Activated CD8-positive, alpha-beta memory T cell treated with anti-CD3 and anti-CD28 coated beads for 48 hours (primary cell): ENCODE measurements around the gene MVD.

Experiments
- DNase-seq, 3 experiments: peaks; one replicate each; pipeline ENCODE4 v3.0.0-alpha.2; 2020; ENCODE audit warnings: low read depth in 2 of 3, low spot score in 2 of 3

Gene MVD

DNA sequence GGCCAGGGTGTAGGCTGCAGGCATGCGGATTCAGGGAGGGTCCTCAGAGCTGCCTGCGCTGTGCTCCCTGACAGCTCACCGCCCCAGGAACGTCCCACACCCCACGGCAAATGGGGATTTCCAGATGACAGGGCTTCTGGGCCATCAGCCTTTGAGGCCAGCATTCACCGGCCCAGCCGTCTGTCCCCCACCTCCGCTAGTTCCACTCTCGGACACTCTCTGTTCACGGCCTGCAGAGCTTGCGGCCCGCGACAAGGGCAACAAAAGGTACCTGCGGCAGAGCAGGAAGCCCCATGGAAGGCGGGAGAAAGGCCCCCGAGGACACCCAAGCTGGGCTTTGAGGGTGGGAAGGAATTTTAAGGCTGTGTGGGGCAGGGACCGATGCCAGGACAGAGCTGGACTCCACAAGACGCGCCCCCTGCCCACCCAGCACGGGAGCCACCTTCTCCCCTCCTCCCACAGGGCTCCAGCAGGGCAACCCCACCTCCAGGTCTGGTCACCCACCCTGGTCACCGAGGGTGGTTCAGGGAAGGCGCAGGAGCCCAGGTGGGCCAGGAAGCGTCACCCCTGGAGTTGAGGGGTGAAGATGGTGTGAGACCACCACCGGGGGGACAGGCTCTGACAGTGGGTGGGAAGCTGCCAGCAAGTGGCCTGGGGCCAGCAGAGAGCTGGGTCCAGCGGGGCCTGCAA, 6.5 kb downstream of the MVD start:
- no peak for DNase-seq

DNA sequence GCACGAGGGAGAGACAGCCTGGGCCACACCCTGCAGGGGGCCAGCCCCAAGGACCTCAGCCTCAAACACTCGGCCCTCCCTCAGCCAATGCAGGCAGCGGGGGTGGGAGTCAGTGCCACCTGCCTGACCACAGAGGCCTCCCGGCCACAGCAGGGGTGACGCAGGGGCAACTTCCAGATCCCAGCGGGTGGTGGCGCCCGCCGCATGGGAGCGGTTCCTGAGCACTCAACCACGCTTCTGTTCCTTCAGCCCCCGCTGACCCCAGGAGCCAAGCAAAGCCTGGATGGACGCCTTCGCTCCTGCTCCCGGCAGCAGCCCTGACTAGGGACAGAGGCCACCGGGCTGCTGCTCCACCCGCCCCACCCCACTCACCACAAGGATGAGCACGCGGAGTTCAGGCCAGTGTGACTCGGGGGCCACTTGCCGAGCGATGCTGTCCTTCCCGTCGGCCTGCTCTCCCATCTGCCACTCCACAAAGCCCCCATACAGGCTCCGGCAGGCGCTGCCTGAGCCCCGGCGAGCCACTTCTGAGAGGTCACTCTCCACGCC, 7.1 kb downstream of the MVD start:
- DNase-seq: no peak

DNA sequence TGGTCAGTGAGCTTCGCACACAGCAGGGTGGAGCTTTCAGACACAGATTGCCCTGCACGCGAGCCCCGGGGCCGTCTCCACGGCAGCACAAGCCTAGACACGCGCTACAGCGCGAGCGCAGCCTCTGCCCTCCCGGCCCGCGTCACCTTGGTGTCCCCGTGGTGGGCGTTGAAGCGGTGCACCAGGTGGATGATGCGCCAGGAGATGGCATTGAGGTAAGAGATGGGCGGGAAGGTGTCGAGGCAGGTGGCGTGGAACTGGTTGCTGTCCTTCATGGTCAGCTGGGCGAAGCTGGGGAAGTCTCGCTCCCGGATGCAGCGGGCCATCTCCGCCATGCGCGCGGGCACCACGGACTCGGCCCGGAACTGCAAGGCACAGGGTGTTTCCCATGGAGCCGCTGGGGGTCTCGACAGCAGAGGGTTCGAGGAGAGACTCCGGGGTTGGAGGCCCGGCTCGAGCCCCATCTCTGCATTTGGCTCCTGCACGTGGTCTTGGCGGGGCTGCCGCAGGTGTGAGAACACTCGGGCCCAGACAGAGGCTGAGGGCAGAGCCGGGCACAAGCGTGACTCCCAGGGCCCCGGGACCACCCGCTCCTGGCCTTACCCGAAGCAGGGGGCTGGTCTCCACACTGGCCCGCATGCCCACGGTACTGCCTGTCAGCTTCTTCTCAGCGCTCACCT, 7.7 kb downstream of the MVD start:
- no peak for DNase-seq

DNA sequence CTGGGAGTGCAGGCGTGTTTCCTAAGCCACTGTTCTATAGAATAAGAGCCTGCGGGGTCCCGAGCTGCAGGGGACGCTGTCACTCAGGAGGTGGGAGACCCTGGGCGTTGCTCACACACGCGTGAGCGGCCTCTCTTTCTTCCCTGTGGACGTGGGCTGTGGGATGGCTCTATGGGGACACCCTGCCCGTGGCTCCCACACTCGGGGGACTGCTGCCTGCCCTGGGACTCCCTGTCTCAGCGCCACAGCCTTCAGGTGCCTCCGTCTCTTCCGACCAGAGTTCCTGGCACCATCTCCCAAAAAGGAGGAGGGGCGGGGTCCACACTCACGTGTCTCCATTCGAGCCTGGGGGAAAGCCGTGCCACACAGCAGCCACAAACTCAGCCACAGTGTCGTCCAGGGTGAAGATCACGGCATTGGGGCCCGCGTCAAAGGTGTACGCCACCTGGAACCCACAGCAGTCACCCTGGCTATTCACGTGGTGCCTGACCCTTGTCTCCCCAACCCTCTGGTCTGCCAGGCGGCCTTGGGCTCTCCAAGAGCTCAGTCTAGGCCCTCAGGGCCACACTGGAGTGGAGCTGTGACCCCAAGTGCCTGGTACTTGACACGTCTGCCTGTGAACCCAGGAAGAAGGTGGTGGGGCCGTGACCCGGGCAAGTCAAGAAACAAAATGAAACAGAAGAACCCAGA, 8.4 kb downstream of the MVD start:
- DNase-seq: no peak

DNA sequence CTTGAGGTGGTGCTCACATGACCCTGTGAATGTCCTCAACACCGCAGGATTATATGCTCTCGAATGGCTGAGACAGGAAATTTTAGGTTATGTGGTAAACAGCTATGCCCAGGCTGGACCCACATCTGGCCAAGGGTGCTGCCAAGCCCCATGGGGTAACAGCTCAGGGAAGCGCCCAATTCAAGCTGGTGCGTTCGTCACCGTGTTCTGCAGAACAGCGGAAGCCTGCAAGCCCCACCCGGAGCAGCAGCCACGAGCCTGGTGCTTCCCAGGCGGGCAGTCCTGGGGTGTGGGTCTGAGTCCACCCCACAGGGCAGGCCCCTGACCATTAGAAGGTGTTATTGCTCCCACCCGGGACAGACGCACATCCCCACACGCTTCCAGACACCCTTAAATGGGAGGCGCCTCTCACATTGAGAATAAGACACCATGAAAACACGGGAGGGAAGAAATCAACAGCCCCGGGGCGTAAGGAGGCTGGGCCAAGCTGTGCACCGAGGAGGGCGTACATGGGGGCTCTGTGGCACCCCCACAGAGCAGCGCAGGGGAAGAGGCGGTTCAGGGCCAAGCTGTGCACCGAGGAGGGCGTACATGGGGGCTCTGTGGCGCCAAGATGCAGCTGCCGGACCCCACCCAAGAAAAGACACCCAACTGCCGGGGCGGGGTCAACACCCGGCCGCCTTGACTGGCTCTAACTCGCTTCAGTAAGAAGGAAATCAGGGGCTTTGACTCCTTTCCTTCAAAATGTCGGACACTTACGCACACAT, 9.1 kb downstream of the MVD start:
- no peak for DNase-seq

DNA sequence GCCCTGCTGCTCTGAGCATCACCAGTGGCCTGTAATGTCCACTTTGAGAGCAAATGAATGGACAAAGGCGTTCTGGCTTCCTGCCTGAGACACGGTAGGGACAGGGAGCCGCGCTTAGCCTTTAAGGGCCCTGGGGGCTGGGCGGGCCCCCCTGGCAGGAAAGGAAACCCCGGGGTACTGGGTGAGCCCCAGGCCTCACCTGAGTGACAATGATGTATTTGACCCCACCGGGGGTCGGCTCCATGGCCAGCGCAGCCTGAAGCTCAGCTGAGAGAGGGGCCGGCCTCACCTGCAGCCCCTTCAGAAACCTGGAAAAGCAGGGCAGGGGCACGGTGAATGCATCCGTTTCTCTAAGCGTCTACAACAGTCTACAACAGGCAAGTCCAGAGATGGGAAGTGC, 9.8 kb downstream of the MVD start:
- DNase-seq: no peak

DNA sequence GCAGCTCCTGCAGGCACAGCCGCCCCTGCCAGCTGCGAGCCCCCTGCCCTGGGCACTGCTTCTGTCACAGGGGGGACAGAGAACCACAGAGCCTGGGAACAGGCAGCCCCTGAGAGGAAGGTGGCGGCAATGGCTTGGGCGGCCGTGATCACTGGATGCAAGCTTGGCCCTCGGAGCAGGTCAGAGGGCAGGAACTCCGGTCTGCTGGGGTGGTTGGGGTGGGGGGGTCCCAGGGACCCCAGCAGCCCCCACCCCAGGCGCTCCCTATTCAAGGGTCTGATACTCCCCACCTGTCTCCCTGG, 10.2 kb downstream of the MVD start:
- DNase-seq: no peak

DNA sequence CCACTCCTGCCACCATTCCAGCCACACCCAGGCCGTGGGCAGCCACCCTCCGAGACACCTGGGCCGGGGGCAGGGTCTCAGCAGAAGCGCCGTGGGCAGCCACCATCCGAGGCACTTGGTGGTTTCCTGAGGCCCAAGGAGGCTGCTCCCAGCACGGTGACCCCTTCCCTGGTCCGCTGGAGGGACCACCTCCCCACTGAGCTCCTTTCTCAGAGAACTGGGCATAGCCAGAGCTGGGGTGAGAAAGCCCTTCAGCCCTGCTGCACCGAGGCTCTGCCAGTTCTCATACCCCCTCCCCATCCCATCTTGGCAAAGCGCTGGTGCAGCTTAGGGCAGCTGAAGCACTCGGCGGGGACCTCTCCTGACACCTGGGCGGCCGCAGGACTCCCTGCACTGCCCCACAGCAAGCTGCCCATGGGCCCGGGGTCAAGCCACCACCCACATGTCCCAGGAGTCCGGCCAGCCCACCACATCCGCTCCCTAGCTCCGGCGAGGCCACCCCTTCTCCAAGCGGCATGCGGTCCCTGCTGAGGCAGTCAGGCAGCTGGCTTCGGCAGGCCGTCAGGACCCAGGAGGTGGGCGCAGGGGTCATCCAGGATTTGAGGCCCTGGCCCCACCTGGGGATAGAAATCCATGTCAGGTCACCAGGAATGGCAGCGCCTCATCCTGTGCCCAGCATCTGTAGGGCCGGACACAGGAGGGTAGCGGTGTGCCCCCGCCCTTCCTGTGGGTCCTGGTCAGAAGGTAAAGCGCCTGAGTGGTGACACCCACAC, 10.7 kb downstream of the MVD start:
- no peak for DNase-seq

DNA sequence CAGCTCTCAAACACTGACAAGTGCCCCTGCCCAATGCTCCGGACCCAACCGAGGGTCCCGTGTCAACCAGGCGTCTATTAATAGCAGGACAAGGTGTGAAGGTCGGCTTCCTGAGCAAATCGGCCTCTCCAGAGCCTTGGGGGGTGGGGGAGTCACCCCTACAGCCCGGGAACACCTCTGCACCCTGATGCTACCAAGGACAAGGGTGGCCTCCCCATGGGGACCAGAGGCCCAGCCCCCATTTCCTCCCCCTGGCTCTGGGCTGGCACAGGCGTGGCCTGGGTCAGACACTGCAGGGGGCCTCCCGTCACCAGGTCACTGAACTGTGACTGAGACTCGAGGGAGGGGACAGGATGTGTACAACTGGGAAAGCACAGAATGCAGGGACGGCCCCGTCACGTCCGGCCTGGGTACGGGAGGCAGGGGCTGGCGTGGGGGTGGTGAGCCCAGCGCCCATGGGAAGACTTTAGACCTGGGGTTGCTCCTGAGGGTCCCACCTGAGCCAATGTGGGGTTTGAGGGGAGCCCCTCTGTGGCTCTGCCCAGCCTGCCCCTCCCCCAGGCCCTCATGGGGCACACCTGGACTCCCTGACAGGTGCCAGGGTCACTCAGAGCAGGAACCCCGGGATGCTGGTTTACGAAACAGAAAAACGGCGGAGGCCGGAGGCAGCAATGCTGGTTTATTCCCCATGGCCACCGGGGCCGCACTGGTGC, 11.5 kb downstream of the MVD start:
- peak in 2 of 3 experiments; percentile 53 to 72 for DNase-seq

DNA sequence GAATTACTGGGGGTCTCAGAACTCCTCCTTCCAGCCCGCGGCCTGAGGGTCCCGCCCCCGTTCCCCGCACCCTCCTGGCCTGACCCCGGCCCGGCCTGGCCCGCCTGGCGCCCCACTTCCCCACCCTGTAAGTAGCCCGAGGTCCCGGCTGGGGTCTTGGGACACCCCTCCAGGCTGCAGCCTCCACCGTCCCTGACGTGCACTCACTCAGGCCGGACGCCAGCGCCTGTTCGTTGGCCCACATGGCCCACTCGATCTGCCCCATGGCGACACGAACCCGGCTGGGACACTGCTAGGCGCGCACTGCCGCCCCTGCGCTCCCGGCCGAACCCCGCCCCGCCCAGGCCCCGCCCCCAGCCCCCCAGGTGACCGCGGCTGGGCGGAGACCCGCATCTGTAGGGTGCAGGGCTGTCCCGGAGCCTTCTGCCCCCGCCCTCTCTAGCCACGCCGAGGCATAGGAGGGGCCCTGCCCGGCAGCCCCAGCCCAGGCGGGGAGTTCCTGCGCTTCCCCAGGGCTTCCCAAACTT, 12.1 kb downstream of the MVD start, which contains the start of gene CYBA:
Gene CYBA, minus strand, starts transcription at position 305 of the 527 bp plus-strand sequence. Its CDS starts 40 bp downstream, at position 265.
- peak; percentile 65 to 83 (median 66) for DNase-seq

DNA sequence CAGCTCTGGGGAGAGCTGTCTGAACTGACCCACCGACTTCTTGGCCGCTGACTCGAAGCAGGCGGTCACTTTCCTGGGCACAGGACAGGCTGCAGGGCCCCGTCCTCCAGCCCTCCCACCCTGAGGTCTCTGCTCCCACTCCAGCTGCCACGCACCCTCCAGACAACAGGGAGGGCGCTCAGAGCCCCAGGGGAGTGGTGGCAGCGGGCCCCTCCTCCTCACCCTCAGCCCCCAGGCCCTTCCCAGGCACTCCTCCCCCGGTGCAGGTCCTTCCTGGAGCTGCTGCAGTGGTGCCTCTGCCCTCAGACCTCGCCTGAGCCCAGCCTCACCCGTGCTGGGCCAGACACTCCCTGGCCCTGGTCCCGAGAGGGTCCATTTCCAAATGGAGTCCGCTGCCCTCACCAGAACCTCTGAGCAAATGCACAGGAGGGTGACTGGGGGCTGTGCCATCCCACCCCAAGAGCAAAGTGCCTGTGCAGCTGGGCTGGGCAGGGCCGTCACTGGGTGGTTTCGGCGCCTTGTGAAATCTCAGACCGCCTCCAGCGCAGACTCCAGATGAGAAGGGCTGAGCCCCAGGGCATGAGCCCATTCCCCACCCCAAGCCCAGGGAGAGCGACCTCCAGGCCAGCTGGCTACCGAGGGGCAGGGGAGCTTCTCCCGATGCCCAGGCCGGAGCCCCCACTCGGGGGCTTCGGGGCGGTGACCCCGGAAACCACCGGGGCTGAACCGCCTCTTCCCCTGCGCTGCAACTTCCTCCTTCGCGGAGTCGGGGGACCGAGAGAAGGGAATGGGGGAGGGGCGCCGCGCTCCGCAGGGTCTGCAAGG, 12.8 kb downstream of the MVD start:
- no peak for DNase-seq

DNA sequence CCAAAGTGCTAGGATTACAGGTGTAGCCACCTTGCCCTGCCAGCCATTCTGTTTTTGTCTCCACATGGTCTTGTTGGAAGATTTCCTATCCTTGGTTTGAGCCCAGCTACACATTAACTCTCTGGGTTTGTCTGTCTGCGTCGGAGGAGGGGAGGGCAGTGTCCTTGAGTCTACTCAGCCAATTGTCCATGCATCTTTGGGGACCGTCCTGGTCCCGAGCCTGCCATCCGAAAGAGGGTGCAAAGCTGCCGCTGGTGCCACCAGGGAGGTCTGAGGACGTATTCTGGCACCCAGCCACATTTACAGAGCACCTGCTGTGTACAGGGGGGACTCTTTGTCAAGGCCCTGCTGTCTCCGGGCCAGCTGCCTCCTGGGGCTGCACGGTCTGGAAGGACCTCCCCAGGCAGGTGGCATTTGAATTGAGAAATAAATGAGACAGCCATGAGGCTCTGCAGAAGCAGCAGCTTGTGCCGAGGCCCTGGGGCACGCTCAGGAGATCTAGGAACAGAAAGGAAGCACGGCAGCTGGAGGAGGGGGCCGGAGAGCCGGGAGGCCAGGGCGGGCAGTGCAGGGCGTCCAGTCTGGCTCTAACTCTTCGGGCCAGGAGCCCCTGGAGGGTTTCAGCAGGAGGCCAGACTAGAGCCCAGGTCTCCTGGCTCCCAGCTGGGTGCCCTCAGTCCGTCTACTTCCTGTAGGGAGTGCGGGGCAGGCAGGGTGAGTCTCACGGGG, 13.5 kb downstream of the MVD start:
- no peak for DNase-seq

DNA sequence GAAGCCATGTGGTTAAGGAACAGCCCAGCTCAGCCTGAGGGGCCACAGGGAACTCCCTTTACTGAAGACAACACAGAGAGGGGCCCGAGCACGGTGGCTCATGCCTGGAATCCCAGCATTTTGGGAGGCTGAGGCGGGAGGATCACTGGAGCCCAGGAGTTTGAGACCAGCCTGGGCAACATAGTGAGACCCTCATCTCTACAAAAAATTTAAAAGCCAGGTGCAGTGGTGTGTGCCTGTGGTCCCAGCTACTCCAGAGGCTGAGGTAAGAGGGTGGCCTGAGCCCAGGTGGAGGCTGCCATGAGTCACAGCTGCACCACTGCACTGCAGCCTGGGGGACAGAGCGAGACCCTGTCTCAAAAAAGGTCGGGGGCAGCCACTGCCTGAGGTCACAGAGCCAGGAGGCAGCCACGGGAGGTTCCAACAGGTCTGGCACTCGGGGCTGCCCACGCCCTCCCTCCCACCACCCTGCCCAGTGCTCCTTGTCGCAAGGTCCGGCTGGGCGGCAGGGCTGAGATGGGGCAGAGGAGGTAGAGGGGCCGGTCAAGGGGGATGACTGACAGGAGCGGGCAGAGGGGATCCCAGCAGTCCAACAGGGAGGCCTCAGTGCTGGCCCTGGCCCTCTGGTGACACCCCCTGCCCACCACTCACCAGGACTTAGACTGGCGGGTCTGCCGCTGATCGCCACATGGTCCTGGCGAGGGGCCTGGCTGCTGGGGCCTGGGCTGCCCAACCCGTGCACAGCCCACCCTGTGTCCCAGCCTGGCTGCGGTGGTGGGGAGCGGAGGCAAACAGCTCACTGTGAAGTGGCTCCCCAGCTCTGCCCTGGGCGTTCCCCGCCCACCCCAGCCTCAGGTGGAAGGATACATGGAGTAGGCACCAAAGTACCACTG, 15.5 kb downstream of the MVD start:
- no peak for DNase-seq

DNA sequence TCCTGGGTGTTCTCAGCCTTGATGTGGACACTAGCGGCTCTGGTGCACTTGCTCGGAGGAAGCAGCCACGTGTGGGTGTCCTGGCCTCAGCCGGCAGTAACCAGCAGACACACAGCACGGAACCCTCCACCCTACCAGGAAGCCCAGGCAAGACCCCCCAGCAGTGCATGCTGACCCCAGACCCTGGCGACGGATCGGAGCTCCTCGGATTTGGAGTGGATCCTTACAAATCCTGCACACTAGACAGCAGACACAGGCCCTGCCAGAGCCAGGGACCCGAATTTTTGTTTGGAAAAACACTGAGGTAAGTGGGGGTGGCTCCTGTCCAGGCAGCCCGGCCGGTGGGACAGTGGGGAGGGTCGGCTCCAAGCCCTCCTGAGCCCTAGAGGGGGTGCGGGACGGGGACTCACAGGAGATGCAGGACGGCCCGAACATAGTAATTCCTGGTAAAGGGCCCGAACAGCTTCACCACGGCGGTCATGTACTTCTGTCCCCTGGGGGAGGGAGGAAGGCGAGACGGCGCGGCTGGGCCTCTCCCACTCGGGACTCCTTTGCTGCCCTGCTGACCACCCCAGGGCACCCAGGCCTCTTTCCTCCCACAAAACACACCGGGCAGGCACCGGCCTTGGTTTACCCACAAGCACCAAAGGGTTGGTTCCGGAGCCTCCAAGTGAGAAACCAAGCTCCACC, 16.4 kb downstream of the MVD start:
- no peak for DNase-seq

DNA sequence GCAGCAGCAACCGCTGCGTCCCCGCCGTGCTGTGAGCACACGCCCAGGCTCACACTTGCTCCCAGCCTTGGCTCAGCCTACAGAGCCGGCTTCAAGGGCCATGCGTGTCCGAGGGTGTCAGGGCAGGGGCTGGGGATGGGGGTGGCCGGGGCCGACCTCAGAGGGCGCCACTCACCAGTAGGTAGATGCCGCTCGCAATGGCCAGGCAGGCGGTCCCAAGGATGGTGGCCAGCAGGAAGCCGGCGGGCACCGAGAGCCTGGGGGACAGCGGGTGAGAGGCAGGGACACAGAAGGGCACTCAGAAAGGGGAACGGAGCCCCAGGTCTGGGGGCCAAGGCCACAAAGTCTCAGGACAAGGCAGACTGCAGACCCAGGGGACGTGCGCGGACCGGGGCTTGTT, 16.9 kb downstream of the MVD start:
- DNase-seq: no peak

DNA sequence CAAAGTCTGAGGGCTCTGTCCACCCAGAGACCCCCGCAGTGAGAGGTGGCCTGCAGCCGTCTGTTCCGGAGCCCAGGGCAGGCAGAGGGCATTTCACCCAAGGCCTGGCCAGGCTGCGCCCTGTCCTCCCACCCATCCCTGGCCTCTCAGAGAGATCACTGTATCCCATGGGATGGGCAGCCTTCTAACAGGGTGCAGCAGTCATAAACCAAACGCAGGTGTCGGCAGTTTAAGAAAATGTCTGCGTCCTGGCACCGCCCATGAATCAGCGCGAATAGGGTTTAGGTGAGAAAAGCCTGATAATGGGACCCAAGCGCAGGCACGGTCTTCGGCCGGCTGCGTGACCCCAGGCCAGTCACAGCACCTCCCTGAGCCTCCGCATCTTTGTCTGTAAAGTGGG, 17.4 kb downstream of the MVD start:
- no peak for DNase-seq

DNA sequence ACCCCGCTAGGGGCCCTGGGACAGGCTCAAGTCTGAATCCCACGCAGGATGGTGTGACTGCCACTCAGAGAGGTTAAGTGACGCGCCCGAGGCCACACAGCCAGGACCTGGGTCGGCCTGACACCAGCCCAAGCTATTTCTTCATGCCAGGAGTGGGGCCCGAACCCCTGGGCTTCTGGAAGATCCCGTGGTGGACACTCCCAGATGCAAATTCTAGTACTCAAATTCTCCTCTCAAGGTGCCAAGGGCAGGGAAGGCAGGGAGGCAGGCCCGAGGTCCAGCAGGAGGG, 19.3 kb downstream of the MVD start:
- no peak for DNase-seq
